ENCODE data around the gene RYR2. TPM values are rescaled to one million over a fixed set of nuclear protein-coding genes. Genes with fewer than 3 reads are reported as not detected.

Gene RYR2
- total RNA-seq, 1 donor from 2014 or later = 8.7 TPM

DNA sequence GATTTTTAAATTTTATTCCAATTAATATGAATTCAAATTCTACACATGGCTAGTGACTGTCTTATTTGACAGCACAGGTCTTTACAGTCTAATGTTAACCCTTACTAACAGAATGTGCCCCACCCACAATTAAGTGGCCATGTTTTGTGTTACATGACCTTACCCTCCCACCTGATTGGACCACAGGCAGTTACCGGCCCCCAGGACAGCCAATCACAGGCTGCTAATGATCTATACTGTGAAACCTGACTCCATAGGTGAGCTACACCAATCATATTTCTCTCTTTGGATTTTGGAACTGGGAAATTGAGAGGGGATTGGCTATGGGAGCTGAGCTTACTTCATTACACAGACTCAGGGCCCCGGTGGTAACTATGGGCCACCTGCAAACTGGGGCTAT is 821.2 kb downstream of the RYR2 start:
- no peaks in the 10 kb centered on the region for H3K36me3 Mint-ChIP-seq (ENCODE audit: low read depth)
- intact Hi-C loops (cut with micrococcal nuclease) = no loop called here
- no peaks in the 10 kb centered on the region for H3K9me3 Mint-ChIP-seq
- DNase-seq (ENCODE audit: low spot score) = no peak
- H3K4me1 Mint-ChIP-seq (ENCODE audit: low read depth) = peaks cover 2% of the 10 kb centered on the region
- peaks cover 5% of the 10 kb centered on the region for H3K27me3 Mint-ChIP-seq (ENCODE audit: low read depth)
- no peak overlapping the region for H3K4me3 Mint-ChIP-seq (ENCODE audit: low read depth)
- no peak overlapping the region for H3K27ac Mint-ChIP-seq

DNA sequence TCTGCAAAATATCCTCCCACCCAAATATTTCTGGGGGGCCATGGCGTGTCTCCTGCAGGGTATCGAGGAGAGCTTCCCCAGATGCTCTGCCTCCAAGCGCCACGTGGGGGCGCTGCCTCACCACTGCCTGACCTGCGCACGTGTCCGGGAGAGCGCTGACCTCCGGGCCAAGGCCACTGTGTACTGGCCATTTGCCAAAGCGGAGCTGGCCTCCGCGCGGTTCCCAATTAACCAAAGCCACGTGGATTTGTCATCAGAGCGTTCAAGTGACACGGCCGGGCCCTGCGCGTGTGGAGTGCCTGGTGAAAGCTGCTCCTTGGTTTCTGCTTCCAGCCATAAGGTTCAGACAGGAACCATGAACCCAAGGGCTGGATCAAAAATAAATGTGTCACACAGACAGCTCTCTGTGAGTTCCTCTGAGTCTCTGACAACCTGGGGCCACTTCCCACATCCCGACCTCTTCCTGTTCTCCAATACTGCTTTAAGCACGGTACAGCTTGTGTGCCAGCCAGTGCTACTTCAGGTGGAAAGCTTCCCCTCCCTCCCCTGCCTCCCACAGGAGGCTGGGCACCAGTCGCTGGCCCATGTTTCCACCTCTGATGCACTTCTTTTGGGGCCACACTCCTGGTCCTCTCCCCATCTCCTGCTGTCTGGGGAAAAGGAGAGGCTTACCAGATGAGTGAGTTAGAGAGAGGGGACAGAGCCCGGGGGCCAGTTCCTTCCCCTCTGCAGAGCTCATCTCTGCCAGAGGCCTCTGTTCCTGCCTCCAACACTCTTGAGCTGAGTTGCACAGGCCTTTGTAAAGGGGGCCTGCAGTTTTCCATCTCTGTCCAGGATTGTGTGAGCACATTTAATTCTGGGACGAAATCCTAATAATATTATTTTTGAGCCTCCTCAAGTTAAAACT is 822.6 kb downstream of the RYR2 start:
- Mint-ChIP-seq H3K9me3 (no peaks in the 10 kb centered on the region), H3K4me1 (ENCODE audit: low read depth) (peaks cover 2% of the 10 kb centered on the region), H3K36me3 (ENCODE audit: low read depth) (no peaks in the 10 kb centered on the region), H3K4me3 (ENCODE audit: low read depth) (no peak overlapping the region), H3K27ac (no peak overlapping the region), H3K27me3 (ENCODE audit: low read depth) (peaks cover 5% of the 10 kb centered on the region)
- no peak for DNase-seq (ENCODE audit: low spot score)
- intact Hi-C loops (cut with micrococcal nuclease) = no loop called here

DNA sequence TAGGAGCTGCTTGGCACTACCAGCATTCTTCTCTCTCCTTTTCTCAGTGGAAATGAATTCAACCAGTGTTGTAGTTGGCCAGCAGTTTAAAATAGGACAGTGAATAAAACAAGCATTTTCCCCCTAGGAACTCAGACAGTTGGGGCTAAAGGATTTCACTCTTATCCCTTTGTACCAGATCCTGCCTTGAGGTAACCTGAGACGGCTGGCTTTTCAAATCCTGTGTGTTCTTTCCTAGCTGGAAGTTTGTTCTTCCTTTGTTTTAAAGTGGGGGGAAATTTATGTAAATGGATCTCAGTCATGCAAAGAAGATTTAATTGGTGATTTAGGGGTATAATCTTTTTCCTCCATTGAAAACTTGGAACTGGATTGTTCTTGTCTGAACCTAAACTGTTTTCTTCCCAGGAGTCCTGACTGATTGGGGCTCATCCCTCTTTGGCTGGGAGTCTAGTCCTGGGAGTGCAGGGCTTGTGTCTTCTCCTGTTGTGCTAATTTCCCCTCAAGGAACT is 825.5 kb downstream of the RYR2 start:
- no peak for DNase-seq (ENCODE audit: low spot score)
- H3K27ac Mint-ChIP-seq = no peak overlapping the region
- intact Hi-C loops (cut with micrococcal nuclease) = no loop called here
- H3K4me1 Mint-ChIP-seq (ENCODE audit: low read depth) = peaks cover 2% of the 10 kb centered on the region
- peaks cover 5% of the 10 kb centered on the region for H3K27me3 Mint-ChIP-seq (ENCODE audit: low read depth)
- H3K36me3 Mint-ChIP-seq (ENCODE audit: low read depth) = no peaks in the 10 kb centered on the region
- H3K4me3 Mint-ChIP-seq (ENCODE audit: low read depth) = no peak overlapping the region
- H3K9me3 Mint-ChIP-seq = no peaks in the 10 kb centered on the region

DNA sequence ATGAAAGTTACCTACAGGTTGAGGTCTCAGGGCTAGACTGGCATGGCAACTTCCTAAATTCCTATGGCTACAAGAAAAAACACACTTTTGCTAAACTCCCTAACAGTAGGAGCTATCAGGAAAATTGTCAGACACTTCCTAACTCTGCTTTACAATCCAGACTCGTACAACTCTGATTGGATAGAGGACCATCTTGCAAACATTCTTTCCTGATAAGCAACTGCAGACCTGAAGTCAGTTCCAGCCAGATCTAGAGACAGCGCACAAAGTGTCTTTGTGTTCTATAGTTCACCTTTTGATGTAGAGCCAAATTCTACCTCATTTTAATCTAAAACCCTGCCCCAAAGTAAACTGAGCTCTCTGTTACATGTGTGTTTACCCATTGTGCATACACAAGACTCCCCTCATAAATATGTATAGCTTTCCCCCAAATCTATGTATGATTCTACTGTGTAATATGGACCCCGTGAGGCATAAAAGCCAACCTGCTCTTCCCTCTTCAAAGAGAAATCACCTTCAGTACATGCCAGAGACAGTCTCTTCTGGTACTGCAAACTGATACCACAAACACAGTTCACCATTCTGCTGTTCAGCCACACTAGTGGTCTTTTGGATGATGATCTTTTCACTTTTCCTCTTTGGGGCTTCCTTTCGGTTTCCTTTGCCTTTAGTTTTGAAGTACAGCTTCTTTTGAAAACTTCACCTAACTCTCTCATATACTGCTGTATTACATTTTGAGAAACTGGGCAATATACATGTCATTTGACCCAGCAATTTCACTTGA is 827.0 kb downstream of the RYR2 start:
- Mint-ChIP-seq H3K4me3 (ENCODE audit: low read depth) (no peak overlapping the region), H3K27me3 (ENCODE audit: low read depth) (peaks cover 5% of the 10 kb centered on the region), H3K9me3 (no peaks in the 10 kb centered on the region), H3K36me3 (ENCODE audit: low read depth) (no peaks in the 10 kb centered on the region), H3K4me1 (ENCODE audit: low read depth) (peaks cover 2% of the 10 kb centered on the region), H3K27ac (no peak overlapping the region)
- DNase-seq (ENCODE audit: low spot score) = no peak
- intact Hi-C loops (cut with micrococcal nuclease) = no loop called here

DNA sequence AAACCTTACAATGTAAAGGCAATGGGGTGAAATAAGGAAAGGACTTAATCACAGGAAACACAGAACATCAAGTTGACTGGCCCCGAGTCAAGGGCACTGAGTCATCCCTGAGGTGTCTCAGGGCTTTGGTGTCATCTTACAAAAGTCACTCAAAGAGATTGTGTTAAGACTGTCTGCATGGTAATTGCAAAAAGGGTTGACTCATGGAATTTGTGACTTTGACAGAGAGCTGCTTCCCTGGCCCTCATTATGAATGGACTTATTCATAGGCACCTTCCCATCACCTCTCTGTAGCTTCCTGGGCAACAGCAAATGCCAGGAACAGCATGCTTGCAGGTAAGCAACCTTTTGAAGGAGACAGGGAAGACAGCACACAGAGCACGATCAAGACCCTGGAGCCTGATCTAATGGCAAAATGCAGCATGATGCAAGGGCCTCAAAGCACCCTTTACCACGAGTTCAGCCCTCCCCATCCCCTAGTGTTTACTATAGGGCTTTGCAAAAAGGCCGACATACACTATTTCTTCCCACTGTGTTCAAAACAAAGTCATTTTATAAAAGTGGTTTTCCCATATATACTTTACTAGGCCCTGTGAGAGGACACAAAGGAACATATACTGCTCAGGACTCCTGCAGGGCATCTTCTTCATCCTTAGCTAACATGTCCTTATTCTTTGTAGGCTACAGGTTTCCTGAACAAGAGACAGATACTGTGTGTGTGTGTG is 831.7 kb downstream of the RYR2 start:
- intact Hi-C loops (cut with micrococcal nuclease) = no loop called here
- Mint-ChIP-seq H3K4me1 (ENCODE audit: low read depth) (no peaks in the 10 kb centered on the region), H3K4me3 (ENCODE audit: low read depth) (no peak overlapping the region)

DNA sequence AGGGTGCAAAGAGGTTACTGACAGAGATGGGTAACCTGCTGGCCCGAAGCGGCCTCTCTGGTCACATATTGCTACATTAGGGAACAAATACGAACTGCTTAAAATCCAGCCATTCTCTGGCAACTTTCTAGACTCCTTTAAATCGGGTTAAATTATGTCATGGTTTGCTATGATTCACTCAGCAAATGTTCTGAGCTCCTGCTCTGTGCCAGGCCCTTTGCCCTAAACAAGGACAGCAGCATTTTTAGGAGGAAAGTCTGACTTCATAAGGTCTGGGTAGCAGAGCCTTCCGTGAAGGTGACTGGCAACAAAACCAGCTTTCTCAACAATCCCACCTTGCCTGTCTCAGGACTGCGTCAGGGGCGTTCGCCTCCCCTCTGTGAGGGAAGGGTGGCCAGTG is 833.3 kb downstream of the RYR2 start:
- Mint-ChIP-seq H3K27ac (no peak overlapping the region), H3K36me3 (ENCODE audit: low read depth) (no peaks in the 10 kb centered on the region), H3K4me1 (ENCODE audit: low read depth) (no peaks in the 10 kb centered on the region), H3K4me3 (ENCODE audit: low read depth) (no peak overlapping the region), H3K27me3 (ENCODE audit: low read depth) (no peaks in the 10 kb centered on the region), H3K9me3 (no peaks in the 10 kb centered on the region)
- DNase-seq (ENCODE audit: low spot score) = no peak
- intact Hi-C loops (cut with micrococcal nuclease) = no loop called here

More for the DNA sequence above, 831.7 kb downstream of the RYR2 start:
- Mint-ChIP-seq H3K27me3 (ENCODE audit: low read depth) (no peaks in the 10 kb centered on the region), H3K36me3 (ENCODE audit: low read depth) (no peaks in the 10 kb centered on the region), H3K27ac (no peak overlapping the region), H3K9me3 (no peaks in the 10 kb centered on the region)
- DNase-seq (ENCODE audit: low spot score) = no peak

DNA sequence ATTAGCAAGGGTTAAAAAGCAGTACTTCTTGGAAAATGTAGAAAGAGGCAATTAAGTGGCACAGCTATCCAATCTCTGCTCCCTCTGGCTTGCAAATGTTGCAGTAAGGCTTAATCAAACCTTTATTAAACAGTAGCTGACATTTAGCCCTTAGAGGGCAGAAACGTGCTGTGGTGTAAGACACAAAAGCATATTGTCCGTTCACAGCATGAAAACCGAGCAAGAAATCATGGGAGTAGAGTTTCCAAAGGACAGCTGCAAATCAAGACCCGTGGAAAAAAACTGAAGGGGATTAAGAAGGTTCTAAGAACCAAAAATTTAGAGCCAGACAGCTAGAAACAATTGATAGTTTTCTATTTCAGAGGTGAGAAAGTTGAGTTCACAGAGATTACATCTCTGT is 835.6 kb downstream of the RYR2 start:
- no peak for DNase-seq (ENCODE audit: low spot score)
- H3K9me3 Mint-ChIP-seq = no peaks in the 10 kb centered on the region
- no peak overlapping the region for H3K4me3 Mint-ChIP-seq (ENCODE audit: low read depth)
- no peaks in the 10 kb centered on the region for H3K27me3 Mint-ChIP-seq (ENCODE audit: low read depth)
- H3K27ac Mint-ChIP-seq = no peak overlapping the region
- H3K36me3 Mint-ChIP-seq (ENCODE audit: low read depth) = no peaks in the 10 kb centered on the region
- no peaks in the 10 kb centered on the region for H3K4me1 Mint-ChIP-seq (ENCODE audit: low read depth)
- intact Hi-C loops (cut with micrococcal nuclease) = no loop called here

DNA sequence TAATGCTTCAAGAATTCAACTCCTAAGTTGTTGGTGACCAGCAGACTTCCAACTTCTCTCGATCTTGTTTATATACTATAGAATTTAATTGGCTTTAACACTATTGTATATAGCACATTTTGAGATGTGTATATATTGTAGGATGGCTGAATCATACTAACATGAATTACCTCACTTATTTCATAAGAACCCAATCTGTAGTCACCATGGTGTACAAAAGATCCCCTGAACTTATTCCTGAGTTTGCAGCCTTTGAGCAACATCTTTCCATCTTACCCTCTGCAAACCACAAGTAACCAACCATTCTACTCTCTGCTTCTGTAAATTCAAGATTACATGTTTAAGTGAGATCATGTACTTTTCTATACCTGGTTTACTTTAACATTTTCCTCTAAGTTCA is 836.4 kb downstream of the RYR2 start:
- no peaks in the 10 kb centered on the region for H3K9me3 Mint-ChIP-seq
- H3K36me3 Mint-ChIP-seq (ENCODE audit: low read depth) = no peaks in the 10 kb centered on the region
- no peak for DNase-seq (ENCODE audit: low spot score)
- H3K27ac Mint-ChIP-seq = no peak overlapping the region
- H3K4me3 Mint-ChIP-seq (ENCODE audit: low read depth) = no peak overlapping the region
- no peaks in the 10 kb centered on the region for H3K4me1 Mint-ChIP-seq (ENCODE audit: low read depth)
- no peaks in the 10 kb centered on the region for H3K27me3 Mint-ChIP-seq (ENCODE audit: low read depth)
- intact Hi-C loops (cut with micrococcal nuclease) = no loop called here

DNA sequence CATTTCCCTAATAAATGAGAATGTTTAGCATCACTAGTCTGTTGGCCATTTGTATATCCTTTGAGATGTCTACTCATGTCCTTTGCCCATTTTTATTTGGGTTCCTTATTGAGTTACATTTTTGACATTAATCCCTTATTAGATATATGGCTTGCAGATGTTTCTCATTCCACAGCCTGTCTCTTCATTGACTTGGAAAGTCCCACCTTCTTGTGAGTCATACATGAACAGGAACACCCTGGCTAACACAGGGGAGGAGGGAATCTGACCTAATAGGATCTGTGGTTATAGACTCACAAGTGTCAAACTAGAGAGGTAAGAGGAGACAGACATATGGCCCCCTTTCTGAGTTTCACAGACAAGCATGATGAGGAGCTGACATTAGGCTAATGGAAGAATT is 837.2 kb downstream of the RYR2 start:
- Mint-ChIP-seq H3K4me1 (ENCODE audit: low read depth) (no peaks in the 10 kb centered on the region), H3K36me3 (ENCODE audit: low read depth) (no peaks in the 10 kb centered on the region), H3K9me3 (no peaks in the 10 kb centered on the region), H3K27me3 (ENCODE audit: low read depth) (no peaks in the 10 kb centered on the region), H3K27ac (no peak overlapping the region), H3K4me3 (ENCODE audit: low read depth) (no peak overlapping the region)
- intact Hi-C loops (cut with micrococcal nuclease) = no loop called here
- no peak for DNase-seq (ENCODE audit: low spot score)

Other genes starting within 250 kb of the RYR2 start
- gene MTR, start 246.9 kb upstream of the RYR2 start, total RNA-seq = 59.2 and 62.2 TPM in 2 replicates
- gene MT1HL1, start 37.7 kb upstream of the RYR2 start, total RNA-seq = not detected in 2 replicates

Data from activated T-helper 2 cell treated with anti-CD3 and anti-CD28 coated beads, Interferon-gamma antibody, Interleukin-2, Interleukin-4, amounts not matched to agents 10 μg/mL and 5 μg/mL and 100 μg/mL, durations not matched to agents 14 hours and 24 hours and 36 hours (primary cell).